Measurements from ENCODE around the gene CACNG4.
A peak's percentile ranks its signal among the peaks of the same experiment; 100 is the strongest.

GRCh38 chr17:67044016-67044772 lies 79.7 kb downstream of the CACNG4 start, which contains the start of gene CACNG1:
- TF ChIP-seq CTCF (IDR thresholded peaks at IDR 0.05 in 4 of 5, conservative IDR thresholded peaks at IDR 0.05 in 1 of 5) (no peak), POLR2A (IDR thresholded peaks at IDR 0.05) (peak; percentile 93 to 94)
